Measurements from ENCODE around the gene PRKRIP1. TPM values are rescaled to one million over a fixed set of nuclear protein-coding genes. Genes with fewer than 3 reads are reported as not detected.

Gene PRKRIP1
- total RNA-seq, 2 donors from 2014 or later: 30.3 to 35.0 TPM

GRCh38 chr7:102432442-102433218 lies 36.5 kb downstream of the PRKRIP1 start:
- Histone ChIP-seq H3K36me3 (ENCODE audit: control insufficient read depth, insufficient read depth, low read length) (no peaks in the 10 kb centered on the region), H3K4me1 (ENCODE audit: control insufficient read depth, insufficient read depth, low read length) (no peaks in the 10 kb centered on the region), H3K9ac (ENCODE audit: extremely low read depth, low read length, poor library complexity, severe bottlenecking) (peak overlapping the region; percentile 63), H3K4me3 (ENCODE audit: low read length) (peak overlapping the region; percentile 84), H3K9me3 (ENCODE audit: control insufficient read depth, low read length) (no peaks in the 10 kb centered on the region), H3K27me3 (ENCODE audit: control insufficient read depth, insufficient read depth, low read length, poor library complexity, severe bottlenecking) (no peaks in the 10 kb centered on the region), H3K27ac (ENCODE audit: low read depth, low read length) (peak overlapping the region; percentile 64)
- H3K27me3 Mint-ChIP-seq (ENCODE audit: insufficient read depth): no peaks in the 10 kb centered on the region
- peak overlapping the region; percentile 66 for H3K4me3 Mint-ChIP-seq
- no peaks in the 10 kb centered on the region for H3K9me3 Mint-ChIP-seq
- 37% methylated on average over 10 to 27 of the region's 27 CpGs for WGBS, 2 experiments (ENCODE audit: insufficient coverage in 1 of 2, insufficient read length in 1 of 2)
- peak overlapping the region; percentile 72 for H3K27ac Mint-ChIP-seq
- peak; percentile 66 for DNase-seq
- TF ChIP-seq CTCF (conservative IDR thresholded peaks at IDR 0.05): no peak
- H3K36me3 Mint-ChIP-seq (ENCODE audit: low read depth): peaks cover 12% of the 10 kb centered on the region
- peaks cover 14% of the 10 kb centered on the region for H3K4me1 Mint-ChIP-seq

- DNase-seq: peak; percentile 88
- Mint-ChIP-seq H3K36me3 (ENCODE audit: low read depth) (peaks cover 10% of the 10 kb centered on the region), H3K27ac (peak within 1 kb of the TSS; percentile 72), H3K27me3 (ENCODE audit: insufficient read depth) (no peaks in the 10 kb centered on the region), H3K9me3 (no peaks in the 10 kb centered on the region), H3K4me3 (peak within 1 kb of the TSS; percentile 66), H3K4me1 (peaks cover 14% of the 10 kb centered on the region)
- no peaks in the 10 kb centered on the region for H3K36me3 ChIP-seq (ENCODE audit: control insufficient read depth, insufficient read depth, low read length)
- H3K9me3 ChIP-seq (ENCODE audit: control insufficient read depth, low read length): no peaks in the 10 kb centered on the region
- WGBS, 2 experiments (ENCODE audit: insufficient coverage in 1 of 2, insufficient read length in 1 of 2): 1 to 2% methylated on average over 22 to 90 of the region's 90 CpGs
- H3K4me1 ChIP-seq (ENCODE audit: control insufficient read depth, insufficient read depth, low read length): no peaks in the 10 kb centered on the region
- no peaks in the 10 kb centered on the region for H3K27me3 ChIP-seq (ENCODE audit: control insufficient read depth, insufficient read depth, low read length, poor library complexity, severe bottlenecking)
- H3K9ac ChIP-seq (ENCODE audit: extremely low read depth, low read length, poor library complexity, severe bottlenecking): peak within 1 kb of the TSS; percentile 63
- TF ChIP-seq CTCF (conservative IDR thresholded peaks at IDR 0.05): no peak
- H3K27ac ChIP-seq (ENCODE audit: low read depth, low read length): peak within 1 kb of the TSS; percentile 64
- peak within 1 kb of the TSS; percentile 84 for H3K4me3 ChIP-seq (ENCODE audit: low read length)
Measured at GRCh38 chr7:102433219-102434038, 37.3 kb downstream of the PRKRIP1 start, which contains the start of gene ORAI2. ORAI2 (plus strand) TSS chr7:102433575; CDS start chr7:102438957, 5,382 bp downstream.

- Histone ChIP-seq H3K4me3 (ENCODE audit: low read length) (peak overlapping the region; percentile 84), H3K9me3 (ENCODE audit: control insufficient read depth, low read length) (no peaks in the 10 kb centered on the region), H3K4me1 (ENCODE audit: control insufficient read depth, insufficient read depth, low read length) (no peaks in the 10 kb centered on the region), H3K9ac (ENCODE audit: extremely low read depth, low read length, poor library complexity, severe bottlenecking) (peak overlapping the region; percentile 60), H3K27ac (ENCODE audit: low read depth, low read length) (no peak overlapping the region), H3K27me3 (ENCODE audit: control insufficient read depth, insufficient read depth, low read length, poor library complexity, severe bottlenecking) (no peaks in the 10 kb centered on the region), H3K36me3 (ENCODE audit: control insufficient read depth, insufficient read depth, low read length) (no peaks in the 10 kb centered on the region)
- Mint-ChIP-seq H3K4me1 (peaks cover 14% of the 10 kb centered on the region), H3K9me3 (no peaks in the 10 kb centered on the region), H3K4me3 (peak overlapping the region; percentile 66), H3K27ac (no peak overlapping the region), H3K27me3 (ENCODE audit: insufficient read depth) (no peaks in the 10 kb centered on the region), H3K36me3 (ENCODE audit: low read depth) (peaks cover 13% of the 10 kb centered on the region)
- 53 to 70% methylated on average over 3 to 9 of the region's 9 CpGs for WGBS, 2 experiments (ENCODE audit: insufficient coverage in 1 of 2, insufficient read length in 1 of 2)
- TF ChIP-seq CTCF (conservative IDR thresholded peaks at IDR 0.05): no peak
- DNase-seq: peak; percentile 58
Measured at GRCh38 chr7:102434039-102434486, 37.9 kb downstream of the PRKRIP1 start.

Measured in endodermal cell (in vitro differentiated cells).